KOPT-K1 (cell line): ENCODE data around the gene HOXA13.

Experiments
- H3K27ac ChIP-seq: fragments of 200-600 bp; sonication (generic); 2 replicates; pipeline ENCODE4 v1.5.1; 2016; ENCODE audit warnings: antibody characterized with exemption, mild to moderate bottlenecking, low read depth, low read length; ENCODE audit not compliant: poor library complexity, severe bottlenecking
- H3K36me3 ChIP-seq: fragments of 200-600 bp; sonication (generic); 2 replicates; pipeline ENCODE4 v1.5.1; 2017; ENCODE audit warnings: antibody characterized with exemption, mild to moderate bottlenecking, low read length, moderate library complexity; ENCODE audit not compliant: insufficient read depth
- H3K9me3 ChIP-seq: fragments of 200-600 bp; sonication (generic); 2 replicates; pipeline ENCODE4 v1.5.1; 2017; ENCODE audit warnings: antibody characterized with exemption, low read length, mild to moderate bottlenecking; ENCODE audit not compliant: insufficient read depth, poor library complexity, severe bottlenecking

HOXA13 gene

GRCh38 chr7:27159266-27160144, 40.4 kb downstream of the HOXA13 start:
- Histone ChIP-seq H3K36me3 (no peaks in the 10 kb centered on the region), H3K27ac (no peak overlapping the region), H3K9me3 (peaks cover 37% of the 10 kb centered on the region)

GRCh38 chr7:27158436-27159265, 41.2 kb downstream of the HOXA13 start:
- no peak overlapping the region for H3K27ac ChIP-seq
- peaks cover 37% of the 10 kb centered on the region for H3K9me3 ChIP-seq
- no peaks in the 10 kb centered on the region for H3K36me3 ChIP-seq

DNA sequence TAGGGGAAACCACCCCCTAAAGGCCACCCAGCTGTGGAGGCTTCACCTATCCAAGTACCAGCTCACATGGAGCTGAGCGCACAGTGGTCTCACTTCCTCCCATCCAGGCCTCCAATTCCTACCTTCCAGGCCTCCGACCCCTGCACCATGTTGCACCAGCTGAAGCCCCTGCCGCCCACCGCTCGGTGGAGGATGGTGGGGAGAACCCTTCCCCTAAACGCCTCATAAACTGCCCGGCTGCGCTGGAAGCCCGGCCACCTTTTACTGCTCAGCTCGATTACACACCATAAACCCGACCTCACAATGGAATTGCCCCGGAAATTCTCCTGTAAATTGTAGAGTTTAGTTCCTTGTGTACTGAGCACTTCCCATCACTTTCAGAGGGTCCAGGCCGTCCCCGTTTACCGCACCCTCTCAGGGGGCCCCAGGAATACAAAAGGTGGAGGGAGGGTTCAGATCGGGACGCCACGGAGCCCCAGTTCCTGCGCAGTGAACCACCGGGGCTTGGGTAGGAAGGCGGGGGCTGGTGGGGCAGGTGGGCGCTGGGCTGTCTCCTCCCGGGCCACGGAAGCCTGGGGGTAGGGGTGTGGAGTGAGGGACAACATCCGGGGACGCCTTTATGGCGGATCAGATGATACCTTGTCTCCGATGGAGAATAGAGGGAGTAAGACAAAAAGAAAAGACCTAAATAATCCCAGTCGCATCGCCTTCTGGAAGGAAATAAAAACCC, 42.0 kb downstream of the HOXA13 start:
- Histone ChIP-seq H3K27ac (no peak overlapping the region), H3K9me3 (peaks cover 37% of the 10 kb centered on the region), H3K36me3 (no peaks in the 10 kb centered on the region)

- H3K9me3 ChIP-seq = peaks cover 37% of the 10 kb centered on the region
- no peak overlapping the region for H3K27ac ChIP-seq
- H3K36me3 ChIP-seq = no peaks in the 10 kb centered on the region
These were observed 42.8 kb downstream of the HOXA13 start for GRCh38 chr7:27156916-27157701.

- no peak within 1 kb of the TSS for H3K27ac ChIP-seq
- H3K36me3 ChIP-seq = no peaks in the 10 kb centered on the region
- H3K9me3 ChIP-seq = peaks cover 37% of the 10 kb centered on the region
These were observed 43.4 kb downstream of the HOXA13 start, which contains the start of gene HOXA7 for GRCh38 chr7:27156508-27156898. Gene HOXA7, minus strand, starts transcription at chr7:27156675. Its CDS starts 130 bp downstream, at chr7:27156545.

GRCh38 chr7:27155816-27156507, 43.9 kb downstream of the HOXA13 start:
- Histone ChIP-seq H3K27ac (no peak overlapping the region), H3K36me3 (no peaks in the 10 kb centered on the region), H3K9me3 (peaks cover 37% of the 10 kb centered on the region)

- H3K27ac ChIP-seq = no peak overlapping the region
- H3K36me3 ChIP-seq = no peaks in the 10 kb centered on the region
- H3K9me3 ChIP-seq = peaks cover 37% of the 10 kb centered on the region
These were observed 44.7 kb downstream of the HOXA13 start for GRCh38 chr7:27154901-27155815.

- H3K27ac ChIP-seq = no peak overlapping the region
- H3K36me3 ChIP-seq = no peaks in the 10 kb centered on the region
- peaks cover 37% of the 10 kb centered on the region for H3K9me3 ChIP-seq
These were observed 45.5 kb downstream of the HOXA13 start for GRCh38 chr7:27154369-27154768.

- Histone ChIP-seq H3K9me3 (peaks cover 35% of the 10 kb centered on the region), H3K36me3 (no peaks in the 10 kb centered on the region), H3K27ac (no peak overlapping the region)
These were observed 46.4 kb downstream of the HOXA13 start for GRCh38 chr7:27153526-27153925.

DNA sequence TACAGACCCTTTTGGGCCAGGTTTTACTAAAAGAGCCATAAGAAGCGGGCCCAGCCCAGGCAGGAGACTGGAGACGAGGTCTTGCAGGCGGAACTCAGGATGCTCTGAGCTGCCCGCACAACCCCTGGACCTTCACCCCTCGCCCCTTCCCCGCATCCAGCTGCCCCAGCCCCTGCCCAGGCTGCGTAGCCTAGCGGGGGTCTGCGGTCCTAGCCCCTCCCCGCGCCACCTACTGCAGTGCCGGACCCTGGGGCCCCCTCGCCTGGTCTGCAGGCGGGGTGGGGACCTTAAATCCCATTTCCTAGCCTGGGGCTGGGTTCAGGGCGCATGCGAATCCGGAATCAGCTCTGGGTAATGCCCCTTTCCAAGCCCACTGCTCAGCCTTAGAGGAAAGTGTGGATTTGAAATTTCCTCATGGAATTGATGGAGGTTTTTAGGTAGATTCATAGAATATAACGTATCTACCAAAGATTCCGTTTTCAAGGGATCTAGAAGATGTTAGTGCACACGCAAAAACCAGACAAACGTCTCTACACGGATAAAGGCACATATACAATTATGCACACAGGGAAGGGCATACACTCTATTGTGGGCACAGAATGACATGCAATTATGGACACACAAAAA, 47.0 kb downstream of the HOXA13 start:
- H3K9me3 ChIP-seq = peaks cover 29% of the 10 kb centered on the region
- no peak overlapping the region for H3K27ac ChIP-seq
- no peaks in the 10 kb centered on the region for H3K36me3 ChIP-seq

GRCh38 chr7:27151931-27152815, 47.7 kb downstream of the HOXA13 start, which contains the start of gene HOXA3:
Gene HOXA3, minus strand, starts transcription at chr7:27152583. Its CDS starts 41,943 bp downstream, at chr7:27110640.
- peaks cover 22% of the 10 kb centered on the region for H3K9me3 ChIP-seq
- H3K27ac ChIP-seq = no peak within 1 kb of the TSS
- H3K36me3 ChIP-seq = no peaks in the 10 kb centered on the region
